ENCODE measurements around the gene SCN3B. TPM values are rescaled to one million over a fixed set of nuclear protein-coding genes. Genes with fewer than 3 reads are reported as not detected.

Gene SCN3B
- total and polyA plus RNA-seq, 3 donors from 2014 or later = 2.4 to 5.1 (median 3.9) TPM

GRCh38 chr11:123682696-123683410 is 28.4 kb upstream of the SCN3B start:
- Histone ChIP-seq H3K27ac (no peak overlapping the region), H3K9me3 (no peaks in the 10 kb centered on the region), H3K4me1 (no peaks in the 10 kb centered on the region), H3K36me3 (ENCODE audit: low read depth, missing control alignments) (no peaks in the 10 kb centered on the region), H3K27me3 (no peaks in the 10 kb centered on the region), H3K4me3 (no peak overlapping the region)
- DNase-seq = no peak
- WGBS, 2 donors = 62 to 68% methylated on average over 5 of the region's 5 CpGs
- intact Hi-C loops (cut with DNase I; ENCODE audit: low total_unique reads) = no loop called here
- TF ChIP-seq, protein P1, sequence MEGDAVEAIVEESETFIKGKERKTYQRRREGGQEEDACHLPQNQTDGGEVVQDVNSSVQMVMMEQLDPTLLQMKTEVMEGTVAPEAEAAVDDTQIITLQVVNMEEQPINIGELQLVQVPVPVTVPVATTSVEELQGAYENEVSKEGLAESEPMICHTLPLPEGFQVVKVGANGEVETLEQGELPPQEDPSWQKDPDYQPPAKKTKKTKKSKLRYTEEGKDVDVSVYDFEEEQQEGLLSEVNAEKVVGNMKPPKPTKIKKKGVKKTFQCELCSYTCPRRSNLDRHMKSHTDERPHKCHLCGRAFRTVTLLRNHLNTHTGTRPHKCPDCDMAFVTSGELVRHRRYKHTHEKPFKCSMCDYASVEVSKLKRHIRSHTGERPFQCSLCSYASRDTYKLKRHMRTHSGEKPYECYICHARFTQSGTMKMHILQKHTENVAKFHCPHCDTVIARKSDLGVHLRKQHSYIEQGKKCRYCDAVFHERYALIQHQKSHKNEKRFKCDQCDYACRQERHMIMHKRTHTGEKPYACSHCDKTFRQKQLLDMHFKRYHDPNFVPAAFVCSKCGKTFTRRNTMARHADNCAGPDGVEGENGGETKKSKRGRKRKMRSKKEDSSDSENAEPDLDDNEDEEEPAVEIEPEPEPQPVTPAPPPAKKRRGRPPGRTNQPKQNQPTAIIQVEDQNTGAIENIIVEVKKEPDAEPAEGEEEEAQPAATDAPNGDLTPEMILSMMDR (IDR thresholded peaks at IDR 0.05) = no peak
- TF ChIP-seq POLR2A (IDR thresholded peaks at IDR 0.05) = no peak

- Histone ChIP-seq H3K4me3 (no peak overlapping the region), H3K27ac (no peak overlapping the region), H3K36me3 (ENCODE audit: low read depth, missing control alignments) (no peaks in the 10 kb centered on the region), H3K9me3 (no peaks in the 10 kb centered on the region), H3K4me1 (no peaks in the 10 kb centered on the region), H3K27me3 (no peaks in the 10 kb centered on the region)
- no peak for TF ChIP-seq POLR2A (IDR thresholded peaks at IDR 0.05)
- TF ChIP-seq, protein P1 (IDR thresholded peaks at IDR 0.05) = no peak
- whole genome bisulfite sequencing, 2 donors = 82 to 91% methylated on average over 2 of the region's 2 CpGs
- DNase-seq = no peak
- intact Hi-C loops (cut with DNase I; ENCODE audit: low total_unique reads) = no loop called here
Observed at GRCh38 chr11:123681030-123681429, 26.6 kb upstream of the SCN3B start.

DNA sequence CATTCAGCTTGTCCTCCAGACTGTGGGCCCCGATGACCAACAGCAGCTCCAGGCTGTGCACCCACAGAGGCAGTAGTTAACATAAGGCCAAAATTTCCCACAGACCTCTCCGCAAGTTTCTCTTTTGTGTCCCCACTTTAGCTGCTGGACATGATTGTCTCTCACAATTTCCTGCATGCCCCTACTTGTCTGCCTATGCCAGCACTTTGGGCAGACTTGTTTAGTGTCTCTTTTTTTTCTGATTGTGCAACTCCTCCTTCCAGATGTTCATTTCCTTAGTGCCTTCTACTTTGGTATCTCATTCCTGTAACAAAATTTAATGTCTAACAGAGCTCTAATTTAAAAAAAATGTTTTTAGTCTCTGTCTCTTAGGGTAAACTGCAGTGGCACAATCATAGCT is 23.8 kb upstream of the SCN3B start:
- intact Hi-C loops (cut with DNase I; ENCODE audit: low total_unique reads) = no loop called here
- Histone ChIP-seq H3K9me3 (no peaks in the 10 kb centered on the region), H3K36me3 (ENCODE audit: low read depth, missing control alignments) (no peaks in the 10 kb centered on the region), H3K4me3 (no peak overlapping the region), H3K4me1 (no peaks in the 10 kb centered on the region), H3K27ac (no peak overlapping the region), H3K27me3 (no peaks in the 10 kb centered on the region)
- no peak for DNase-seq
- WGBS, 2 donors = 84 to 93% methylated on average over 2 of the region's 2 CpGs
- TF ChIP-seq POLR2A (IDR thresholded peaks at IDR 0.05) = no peak
- TF ChIP-seq, protein P1 (IDR thresholded peaks at IDR 0.05) = no peak

- Histone ChIP-seq H3K27me3 (no peaks in the 10 kb centered on the region), H3K4me3 (no peak overlapping the region), H3K4me1 (no peaks in the 10 kb centered on the region), H3K36me3 (ENCODE audit: low read depth, missing control alignments) (no peaks in the 10 kb centered on the region), H3K9me3 (no peaks in the 10 kb centered on the region), H3K27ac (no peak overlapping the region)
- TF ChIP-seq, protein P1 (IDR thresholded peaks at IDR 0.05) = no peak
- TF ChIP-seq POLR2A (IDR thresholded peaks at IDR 0.05) = no peak
- intact Hi-C loops (cut with DNase I; ENCODE audit: low total_unique reads) = no loop called here
- WGBS, 2 donors = 73 to 81% methylated on average over 2 of the region's 2 CpGs
- no peak for DNase-seq
Observed at GRCh38 chr11:123677510-123677909, 23.1 kb upstream of the SCN3B start.

DNA sequence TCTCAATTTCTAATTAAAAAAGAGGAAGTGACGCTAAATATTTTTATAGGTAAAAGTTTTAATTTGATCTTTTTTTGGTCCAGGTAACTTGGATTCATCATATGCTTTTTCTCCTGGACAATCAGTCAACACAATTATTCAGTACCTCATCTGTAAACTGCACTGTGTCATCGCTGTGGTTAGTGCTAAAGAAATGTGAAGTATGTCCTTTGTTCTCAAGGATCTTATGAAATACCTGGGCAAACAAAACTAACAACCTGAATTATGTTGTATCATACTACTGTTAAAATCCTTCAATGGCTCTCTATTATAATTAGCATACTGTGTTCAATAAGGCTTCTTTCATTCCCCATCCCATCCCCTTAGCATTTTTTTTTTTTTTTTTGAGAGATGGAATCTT is 19.9 kb upstream of the SCN3B start:
- Histone ChIP-seq H3K4me1 (no peaks in the 10 kb centered on the region), H3K4me3 (no peak overlapping the region), H3K9me3 (no peaks in the 10 kb centered on the region), H3K36me3 (ENCODE audit: low read depth, missing control alignments) (no peaks in the 10 kb centered on the region), H3K27ac (no peak overlapping the region), H3K27me3 (no peaks in the 10 kb centered on the region)
- no peak for DNase-seq
- intact Hi-C loops (cut with DNase I; ENCODE audit: low total_unique reads) = no loop called here
- no peak for TF ChIP-seq POLR2A (IDR thresholded peaks at IDR 0.05)
- TF ChIP-seq, protein P1 (IDR thresholded peaks at IDR 0.05) = no peak
- 70 to 91% methylated on average over 2 of the region's 2 CpGs for WGBS, 2 donors

Measured in testis (tissue), 3 donors.